ENCODE measurements around the gene CX3CL1. TPM values are rescaled to one million over a fixed set of nuclear protein-coding genes. Genes with fewer than 3 reads are reported as not detected.

Gene CX3CL1
- total and polyA plus RNA-seq, 2 of the 4 experiments (the other 2 are of a cell fraction) = 0.18 to 0.77 TPM

DNA sequence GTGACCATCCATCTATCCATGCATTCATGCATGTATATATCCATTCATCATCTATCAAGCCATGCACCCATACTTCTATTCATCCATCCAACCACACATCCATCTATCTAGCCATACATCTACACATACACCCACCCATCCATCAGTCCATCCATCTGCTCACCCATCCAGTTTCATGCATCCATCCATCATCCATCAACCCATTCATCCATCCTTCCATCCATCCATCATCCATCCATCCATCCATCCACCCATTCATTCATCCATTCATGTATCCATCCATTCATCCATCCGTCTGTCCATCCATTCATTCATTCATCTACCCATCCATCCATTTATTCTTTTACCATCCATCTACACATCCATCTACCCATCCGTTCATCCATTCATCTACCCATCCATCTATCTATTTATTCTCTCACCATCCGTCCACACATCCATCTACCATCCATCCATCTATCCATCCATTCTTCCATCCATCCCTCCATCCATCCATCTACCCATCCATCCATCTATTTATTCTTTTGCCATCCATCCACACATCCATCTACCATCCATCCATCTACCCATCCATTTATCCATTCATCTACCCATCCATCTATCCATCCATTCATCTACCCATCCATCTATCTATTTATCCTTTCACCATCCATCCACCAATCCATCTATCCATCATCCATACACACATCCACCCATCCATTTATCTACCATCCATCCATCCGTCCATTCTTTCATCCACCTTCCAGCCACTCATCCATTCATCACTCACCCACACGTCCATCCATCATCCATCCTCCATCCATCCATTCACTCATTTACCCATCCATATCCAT, 35.4 kb downstream of the CX3CL1 start:
- dilution Hi-C loops (cut with HindIII; ENCODE audit: low sequenced_read_pairs, unreplicated experiment) = no loop called here
- in situ Hi-C loops (cut with MboI; ENCODE audit: low sequenced_read_pairs) = no loop called here
- no peak overlapping the region for H3K9ac ChIP-seq (ENCODE audit: low read depth, low read length)
- DNase-seq (no peak), ATAC-seq (ENCODE audit: low read depth) (no peak)
- no peak overlapping the region for H2AK5ac ChIP-seq (ENCODE audit: low read depth, low read length)
- H3K36me3 ChIP-seq (ENCODE audit: control insufficient read depth, insufficient read depth, low read length) = no peaks in the 10 kb centered on the region
- no peaks in the 10 kb centered on the region for H3K9me1 ChIP-seq (ENCODE audit: insufficient read depth, low read length)
- no peak overlapping the region for H3K23ac ChIP-seq (ENCODE audit: low read depth, low read length)
- H3K18ac ChIP-seq (ENCODE audit: low read depth, low read length) = no peak overlapping the region
- H3K14ac ChIP-seq (replicated peaks; ENCODE audit: low read depth, low read length) = no peak overlapping the region
- H4K91ac ChIP-seq (ENCODE audit: insufficient read depth, low read depth, low read length) = no peak overlapping the region
- no peak overlapping the region for H2BK120ac ChIP-seq (ENCODE audit: low read depth, low read length)
- no peak overlapping the region for H4K5ac ChIP-seq (ENCODE audit: low read depth, low read length)
- peak overlapping the region; percentile 46 for H2BK5ac ChIP-seq (ENCODE audit: low read depth, low read length, poor library complexity, severe bottlenecking)
- no peak overlapping the region for H3K4ac ChIP-seq (ENCODE audit: low read depth, low read length)
- no peak overlapping the region for H2BK20ac ChIP-seq (ENCODE audit: low read depth, low read length)
- CTCF ChIA-PET = no interaction called here
- no peak overlapping the region for H3K56ac ChIP-seq (ENCODE audit: extremely low read depth, insufficient read depth, low read length)
- no peaks in the 10 kb centered on the region for H3K9me3 ChIP-seq (ENCODE audit: control insufficient read depth, insufficient read depth, low read length)
- H3K27me3 ChIP-seq (ENCODE audit: control insufficient read depth, insufficient read depth, low read length) = peaks cover 58% of the 10 kb centered on the region
- H3K79me1 ChIP-seq (ENCODE audit: low read depth in 1 of 2, low read length in 2 of 2) = no peaks in the 10 kb centered on the region
- POLR2A ChIA-PET (ENCODE audit: unreplicated experiment) = no interaction called here
- H4K20me1 ChIP-seq (ENCODE audit: insufficient read depth, low read length) = no peaks in the 10 kb centered on the region
- no peak overlapping the region for H2AK9ac ChIP-seq (replicated peaks; ENCODE audit: low read depth, low read length, poor library complexity)
- no peak overlapping the region for H2BK15ac ChIP-seq (ENCODE audit: low read depth, low read length)
- H3K4me2 ChIP-seq (ENCODE audit: low read depth, low read length) = no peak overlapping the region
- H3K27ac ChIP-seq (ENCODE audit: insufficient read depth, low read length) = no peak overlapping the region
- 67 to 98% methylated on average over 4 to 5 of the region's 5 CpGs for WGBS, 2 experiments (ENCODE audit: extremely low coverage in 2 of 2, insufficient read length in 1 of 2)
- no peak overlapping the region for H3K4me3 ChIP-seq (ENCODE audit: insufficient read depth, low read depth, low read length)
- intact Hi-C loops (cut with micrococcal nuclease) = no loop called here
- no peaks in the 10 kb centered on the region for H3K4me1 ChIP-seq (ENCODE audit: control insufficient read depth, insufficient read depth, low read length)
- no peak overlapping the region for H4K8ac ChIP-seq (ENCODE audit: low read depth in 2 of 2, low read length in 2 of 2)
- no peak overlapping the region for H2AFZ ChIP-seq (replicated peaks; ENCODE audit: low read length, poor library complexity)
- TF ChIP-seq RFX5 (IDR thresholded peaks at IDR 0.05; ENCODE audit: low read depth, low read length) = no peak
- TF ChIP-seq BHLHE40 (IDR thresholded peaks at IDR 0.05; ENCODE audit: low read depth, low read length) = no peak
- no peak for TF ChIP-seq RCOR1 (IDR thresholded peaks at IDR 0.05; ENCODE audit: insufficient replicate concordance, low read length)
- no peak for TF ChIP-seq SMC3 (IDR thresholded peaks at IDR 0.05; ENCODE audit: low read depth, low read length)
- no peak for TF ChIP-seq ELK1 (IDR thresholded peaks at IDR 0.05; ENCODE audit: borderline replicate concordance, low read depth, low read length)
- TF ChIP-seq MXI1 (IDR thresholded peaks at IDR 0.05; ENCODE audit: borderline replicate concordance, low read depth, low read length) = no peak
- TF ChIP-seq CEBPB (IDR thresholded peaks at IDR 0.05; ENCODE audit: low read depth, low read length) = no peak
- TF ChIP-seq CTCF (conservative IDR thresholded peaks at IDR 0.05; ENCODE audit: low read depth, low read length) = no peak
- TF ChIP-seq FOS (IDR thresholded peaks at IDR 0.05; ENCODE audit: low read depth, low read length) = no peak
- no peak for TF ChIP-seq CHD1 (IDR thresholded peaks at IDR 0.05; ENCODE audit: low read depth, low read length)
- TF ChIP-seq RAD21 (IDR thresholded peaks at IDR 0.05; ENCODE audit: low read length) = no peak
- TF ChIP-seq MAZ (IDR thresholded peaks at IDR 0.05; ENCODE audit: borderline replicate concordance, low read depth, low read length) = no peak
- TF ChIP-seq USF2 (IDR thresholded peaks at IDR 0.05; ENCODE audit: low read depth, low read length) = no peak
- no peak for TF ChIP-seq MAFK (IDR thresholded peaks at IDR 0.05; ENCODE audit: low read depth, low read length)
- no peak for TF ChIP-seq NFE2L2 (IDR thresholded peaks at IDR 0.05; ENCODE audit: low read depth, low read length)
- no TSS peak for BruUV-seq (replicated peaks)
